Panc1 (cell line): ENCODE measurements around the gene ASCL2.

Experiments
- CTCF ChIP-seq: fragments of 450-650 bp; IDR thresholded peaks from 2 replicates; pipeline ENCODE4 v1.5.1; 2017; ENCODE audit warnings: mild to moderate bottlenecking
- POLR2AphosphoS5 ChIP-seq: IDR thresholded peaks from 2 replicates; pipeline ENCODE4 v1.6.1; 2012; ENCODE audit warnings: mild to moderate bottlenecking, low read depth, low read length, moderate library complexity
- REST ChIP-seq, 2 experiments: IDR thresholded peaks; 2 replicates each; pipeline ENCODE4 v1.6.1; 2011 to 2012; ENCODE audit warnings: low read depth in 2 of 2, control low read depth in 1 of 2, low read length in 1 of 2, mild to moderate bottlenecking in 1 of 2, moderate library complexity in 1 of 2; ENCODE audit not compliant: insufficient read depth in 1 of 2

- no peak for TF ChIP-seq CTCF
- no peak for TF ChIP-seq POLR2AphosphoS5
- no peak for TF ChIP-seq REST (IDR thresholded peaks at IDR 0.05; ENCODE audit: insufficient read depth in 1 of 2, low read depth in 2 of 2, low read length in 1 of 2)
Observed at GRCh38 chr11:2273771-2274170, 3.4 kb upstream of the ASCL2 start.
